AML-193 (cell line): ENCODE data around the gene IDI2.

Experiments
- DNase-seq, 2 experiments: peaks; one replicate each; lab custom pipeline; 2025; lab: John Stamatoyannopoulos, UW

The IDI2 gene

DNA sequence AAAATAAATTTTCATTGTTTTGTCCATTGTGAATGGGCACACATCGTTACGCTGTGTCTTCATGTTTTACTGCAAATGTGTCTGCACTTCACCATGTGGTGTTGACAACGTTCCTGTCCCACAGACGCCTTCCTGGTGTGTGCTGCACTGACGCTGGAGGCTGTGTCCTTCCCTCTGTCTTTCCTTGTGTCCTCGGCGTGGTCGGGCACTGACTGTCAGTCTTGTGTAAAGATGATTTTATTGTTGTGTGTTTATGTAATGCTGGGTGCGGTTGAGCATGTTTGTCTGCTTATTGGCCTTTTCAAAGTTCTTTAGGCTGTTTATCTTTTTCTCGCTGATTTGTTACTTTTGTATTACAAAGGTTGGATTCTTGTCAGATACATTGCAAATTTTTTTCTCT lies 18.1 kb downstream of the IDI2 start:
- no peak for DNase-seq

DNA sequence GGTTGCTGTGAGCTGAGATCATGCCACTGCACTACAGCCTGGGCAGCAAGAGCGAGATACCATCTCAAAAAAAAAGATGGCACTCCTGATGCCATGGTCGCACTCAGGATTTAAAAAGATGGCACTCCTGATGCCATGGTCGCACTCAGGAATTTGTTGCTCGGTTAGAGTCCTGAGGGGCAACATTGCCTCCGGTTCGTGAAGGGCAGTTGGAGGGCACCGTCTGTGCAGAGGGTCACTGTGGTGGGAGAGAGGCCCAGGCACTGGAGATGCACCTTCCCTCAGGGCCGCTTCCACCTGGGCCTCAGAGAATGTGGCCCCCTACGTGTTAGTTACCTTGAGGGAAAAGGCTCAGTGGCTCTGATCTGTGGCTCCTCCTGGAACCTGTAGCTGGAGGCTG lies 19.1 kb downstream of the IDI2 start:
- no peak for DNase-seq

DNA sequence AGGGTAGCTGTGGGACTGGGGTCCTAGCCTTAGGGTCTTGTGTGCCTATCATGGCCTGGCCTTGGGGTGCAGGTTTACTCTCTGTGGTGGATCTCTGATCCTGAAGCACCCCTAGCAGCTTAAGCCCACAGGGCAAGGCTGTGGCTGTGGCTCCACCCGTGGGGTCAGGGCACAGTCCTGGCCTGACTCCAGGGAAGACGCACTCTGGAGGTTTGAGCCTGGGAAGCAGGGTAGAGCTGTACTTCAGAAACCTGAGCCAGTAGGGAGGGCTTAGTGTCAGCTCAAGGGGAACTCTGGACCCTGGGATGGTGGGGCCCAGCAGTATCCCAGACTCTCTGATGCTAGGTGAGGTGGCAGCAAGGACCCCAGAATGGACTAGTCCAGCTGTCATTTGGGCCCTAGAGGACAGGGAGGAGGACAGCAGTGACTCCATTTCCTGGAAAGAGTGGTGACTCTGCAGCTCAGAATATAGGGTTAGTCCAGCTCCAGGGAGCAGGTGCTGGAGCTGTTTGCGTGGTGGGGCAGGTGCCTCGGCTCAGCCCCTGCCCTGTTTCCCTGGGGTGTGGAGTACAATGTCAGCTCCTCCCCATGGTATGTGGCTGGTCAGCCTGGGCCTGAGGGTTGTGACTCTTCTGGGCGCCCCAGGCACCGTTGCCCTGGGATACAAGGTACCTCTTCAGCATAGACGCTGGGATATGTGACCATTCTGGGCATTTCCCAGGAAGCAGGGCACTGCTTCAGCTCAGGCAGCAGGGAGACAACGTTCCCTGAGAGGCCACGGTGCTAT lies 21.6 kb downstream of the IDI2 start:
- no peak for DNase-seq

DNA sequence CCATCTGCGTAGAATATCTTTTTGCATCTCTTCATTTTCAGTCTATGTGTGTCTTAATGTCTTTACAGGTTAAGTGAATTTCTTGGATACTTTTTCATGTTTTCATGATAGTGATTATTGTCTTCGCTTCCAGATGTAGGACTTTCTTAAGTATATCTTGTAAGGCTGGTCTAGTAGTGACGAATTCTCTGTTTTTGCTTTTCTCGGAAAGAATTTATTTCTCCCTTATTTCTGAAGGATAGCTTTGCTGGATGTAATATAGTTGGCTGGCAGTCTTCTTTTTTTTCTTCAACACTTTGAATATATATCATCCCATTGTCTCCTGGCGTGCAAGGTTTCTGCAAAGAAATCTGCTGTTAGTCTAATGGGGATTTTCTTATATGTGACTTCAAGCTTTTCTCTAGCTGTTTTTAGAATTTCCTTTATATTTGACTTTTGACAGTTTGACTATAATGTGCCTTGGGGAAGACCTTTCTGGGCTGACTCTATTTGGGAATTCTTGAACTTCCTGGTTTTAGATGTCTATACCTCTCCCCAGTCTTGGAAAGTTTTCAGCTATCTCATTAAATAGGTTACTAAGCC lies 23.1 kb downstream of the IDI2 start:
- no peak for DNase-seq

GRCh38 chr10:997266-998022 lies 28.2 kb downstream of the IDI2 start:
- DNase-seq, result no peak

DNA sequence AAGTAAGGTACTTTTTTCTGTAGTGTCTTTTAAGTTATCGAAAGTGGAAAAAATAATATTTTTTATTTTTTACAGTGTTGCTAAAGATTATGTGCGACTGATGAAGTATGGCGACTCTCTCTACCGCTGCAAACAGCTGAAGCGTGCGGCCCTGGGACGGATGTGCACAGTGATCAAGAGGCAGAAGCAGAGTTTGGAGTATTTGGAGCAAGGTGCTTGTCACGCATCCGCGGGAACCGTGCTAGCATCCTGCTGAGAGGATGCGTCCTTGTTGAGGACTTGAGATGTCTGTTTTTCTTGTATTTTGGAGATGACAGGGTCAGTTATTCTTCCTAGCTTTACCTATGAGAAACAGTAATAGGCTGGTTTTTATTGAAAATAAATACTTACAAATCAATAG lies 29.6 kb downstream of the IDI2 start:
- DNase-seq, result no peak

DNA sequence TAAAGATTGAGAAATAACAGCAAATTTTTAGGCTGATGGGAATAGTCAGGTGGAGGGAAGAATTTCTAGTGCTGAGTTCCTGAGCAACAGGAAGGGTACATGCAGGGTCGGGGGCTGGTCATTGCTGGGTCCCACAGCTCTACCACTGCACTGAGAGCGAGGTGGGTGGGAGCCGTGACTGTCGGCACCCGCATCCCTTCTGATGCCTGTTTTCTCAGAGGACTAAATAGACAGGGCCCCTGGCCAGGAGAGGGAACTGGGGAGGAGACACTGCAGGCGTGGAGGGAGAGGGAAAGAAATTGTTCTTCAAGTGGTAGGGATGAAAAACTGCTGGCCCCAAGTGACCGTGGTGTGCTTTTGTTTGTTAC lies 30.1 kb downstream of the IDI2 start:
- no peak for DNase-seq

- DNase-seq, result no peak
Measured at GRCh38 chr10:994836-995558, 30.7 kb downstream of the IDI2 start.

DNA sequence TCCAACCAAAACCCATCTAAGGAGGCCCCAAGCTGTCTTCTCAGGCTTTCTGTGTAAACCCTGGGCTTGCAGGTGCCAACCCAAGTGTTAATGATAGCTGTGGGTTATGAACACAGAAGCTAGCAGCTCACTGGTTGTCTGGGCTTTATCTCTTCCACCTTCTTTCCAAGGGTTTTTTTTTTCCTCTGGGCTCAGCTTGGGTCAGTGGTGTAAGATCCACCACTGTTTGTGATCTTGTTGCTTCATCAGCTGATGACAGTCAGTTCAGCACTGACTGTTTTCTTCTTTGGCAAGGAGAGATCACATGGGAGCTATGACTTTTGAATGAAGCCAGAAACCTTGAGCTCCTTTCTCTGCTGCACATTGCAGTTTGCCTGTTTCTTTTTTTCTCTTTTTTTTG lies 32.8 kb downstream of the IDI2 start:
- no peak for DNase-seq

DNA sequence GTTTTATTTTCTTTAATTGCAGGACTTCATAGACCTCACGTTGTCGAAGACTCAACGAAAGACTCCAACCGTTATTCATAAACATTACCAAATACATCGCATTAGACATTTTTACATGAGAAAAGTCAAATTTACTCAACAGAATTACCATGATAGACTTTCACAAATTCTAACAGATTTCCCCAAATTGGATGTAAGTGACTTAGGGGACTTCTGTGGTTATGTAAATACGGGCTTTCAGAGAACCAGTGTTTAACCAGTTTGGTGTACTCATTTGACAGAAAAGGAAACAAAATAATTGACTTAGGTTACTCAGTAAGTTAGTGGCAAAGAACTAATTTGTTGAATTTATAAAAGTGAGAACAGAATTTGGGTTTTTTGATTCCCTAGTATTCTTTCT lies 33.2 kb downstream of the IDI2 start:
- DNase-seq, result no peak

DNA sequence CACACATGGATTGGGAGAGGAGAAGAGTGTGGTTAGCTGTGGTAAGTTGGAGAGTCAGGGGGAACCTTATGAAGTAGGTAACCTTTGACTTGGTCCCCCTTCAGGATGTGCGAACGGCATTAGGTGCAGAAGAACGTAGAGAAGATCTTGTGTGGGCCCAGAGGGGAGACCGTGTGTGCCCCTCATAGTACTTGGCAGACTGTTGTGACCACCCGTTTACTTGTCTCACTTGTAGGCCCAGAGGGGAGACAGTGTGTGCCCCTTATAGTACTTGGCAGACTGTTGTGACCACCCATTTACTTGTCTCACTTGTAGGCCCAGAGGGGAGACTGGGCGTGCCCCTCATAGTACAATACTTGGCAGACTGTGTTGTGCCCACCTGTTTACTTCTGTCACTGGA lies 34.9 kb downstream of the IDI2 start:
- no peak for DNase-seq

GRCh38 chr10:988667-989545 lies 36.8 kb downstream of the IDI2 start:
- DNase-seq, result no peak

DNA sequence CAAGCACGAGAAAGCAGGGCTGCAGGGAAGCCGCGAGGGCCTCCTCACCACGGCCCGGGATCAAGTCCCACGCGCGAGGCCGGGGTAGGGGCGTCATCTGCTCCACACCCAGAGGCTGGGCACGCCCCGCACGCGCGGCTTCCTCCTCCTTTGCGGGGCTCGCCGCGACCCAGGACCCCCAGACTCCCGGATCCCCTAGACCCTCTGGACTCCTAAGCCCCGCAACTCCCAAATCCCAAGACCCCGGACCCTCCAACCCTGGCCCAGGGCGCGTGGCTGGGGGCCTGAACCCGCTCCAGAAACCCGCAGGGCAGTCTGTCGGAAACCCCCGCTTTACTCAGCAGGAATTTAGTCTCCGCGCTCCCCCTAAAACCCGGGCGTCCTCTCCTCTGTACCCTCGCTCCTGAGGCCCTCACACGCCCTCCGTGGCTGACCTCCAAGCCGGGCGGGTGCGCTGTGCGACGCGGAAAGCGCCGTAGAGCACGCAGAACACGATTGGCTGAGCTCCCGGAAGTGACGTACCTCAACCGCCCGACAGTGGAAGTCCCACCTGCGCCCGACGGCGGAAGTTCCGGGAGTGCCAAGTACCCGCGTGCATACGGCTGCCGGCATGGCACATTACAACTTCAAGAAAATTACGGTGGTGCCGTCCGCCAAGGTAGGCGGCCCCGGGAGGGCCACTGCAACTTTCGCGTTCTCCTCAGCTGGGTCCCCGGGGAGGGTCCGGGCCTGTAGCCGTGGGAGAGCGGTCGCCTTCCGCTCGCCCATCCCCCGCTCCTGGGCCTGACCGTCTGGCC lies 37.6 kb downstream of the IDI2 start, which contains the start of gene GTPBP4:
Gene GTPBP4 (plus strand): TSS at position 565 of the 797 bp plus-strand sequence. CDS start 46 bp downstream, at position 611.
- DNase-seq, result peak; percentile 89 to 94

DNA sequence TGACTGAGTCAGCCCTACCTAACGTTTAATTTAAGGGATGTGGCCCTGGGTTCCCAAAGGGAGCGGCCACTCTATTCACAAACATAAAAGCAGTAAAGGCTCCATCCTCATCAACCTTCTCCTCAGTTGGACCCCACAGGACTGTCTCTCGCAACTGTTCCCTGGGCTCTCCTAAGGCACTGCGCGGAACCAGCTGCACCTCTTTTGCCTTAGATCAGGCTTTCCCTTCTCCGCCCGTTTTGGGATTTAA lies 38.1 kb downstream of the IDI2 start:
- DNase-seq, result no peak

DNA sequence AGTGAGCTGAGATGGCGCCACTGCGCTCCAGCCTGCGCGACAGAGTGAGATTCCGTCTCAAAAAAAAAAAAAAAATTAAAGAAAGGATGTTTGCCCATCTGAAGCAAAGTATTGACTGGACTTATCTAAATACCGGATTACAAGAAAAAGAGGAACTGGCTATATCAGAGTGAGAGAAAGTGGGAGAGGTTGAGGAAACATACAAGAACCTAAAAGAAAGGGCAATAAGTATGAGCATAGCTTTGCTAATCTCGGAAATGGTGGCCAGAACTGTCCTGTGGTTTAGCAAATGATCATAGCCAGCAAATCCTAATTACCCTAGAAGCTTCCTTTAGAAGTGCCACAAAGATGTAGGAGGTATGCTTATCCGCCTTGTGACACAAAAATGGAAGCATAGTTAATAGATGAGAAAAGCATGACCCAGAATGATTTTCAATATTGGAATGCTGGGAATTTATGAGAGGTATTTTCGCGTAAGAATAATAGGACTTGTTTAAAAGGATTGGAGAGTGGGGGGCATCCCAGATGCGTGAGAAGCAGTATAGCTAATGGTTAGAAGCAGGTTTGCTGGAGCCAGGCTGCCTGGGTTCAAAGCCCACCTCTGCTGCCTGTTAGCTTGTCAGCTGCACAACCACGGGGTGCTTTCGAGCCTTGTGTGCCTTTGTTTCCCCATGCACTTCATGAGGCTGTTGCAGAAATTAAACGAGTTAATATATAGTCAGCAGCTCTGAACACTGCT lies 38.6 kb downstream of the IDI2 start:
- peak; percentile 13 to 37 for DNase-seq

DNA sequence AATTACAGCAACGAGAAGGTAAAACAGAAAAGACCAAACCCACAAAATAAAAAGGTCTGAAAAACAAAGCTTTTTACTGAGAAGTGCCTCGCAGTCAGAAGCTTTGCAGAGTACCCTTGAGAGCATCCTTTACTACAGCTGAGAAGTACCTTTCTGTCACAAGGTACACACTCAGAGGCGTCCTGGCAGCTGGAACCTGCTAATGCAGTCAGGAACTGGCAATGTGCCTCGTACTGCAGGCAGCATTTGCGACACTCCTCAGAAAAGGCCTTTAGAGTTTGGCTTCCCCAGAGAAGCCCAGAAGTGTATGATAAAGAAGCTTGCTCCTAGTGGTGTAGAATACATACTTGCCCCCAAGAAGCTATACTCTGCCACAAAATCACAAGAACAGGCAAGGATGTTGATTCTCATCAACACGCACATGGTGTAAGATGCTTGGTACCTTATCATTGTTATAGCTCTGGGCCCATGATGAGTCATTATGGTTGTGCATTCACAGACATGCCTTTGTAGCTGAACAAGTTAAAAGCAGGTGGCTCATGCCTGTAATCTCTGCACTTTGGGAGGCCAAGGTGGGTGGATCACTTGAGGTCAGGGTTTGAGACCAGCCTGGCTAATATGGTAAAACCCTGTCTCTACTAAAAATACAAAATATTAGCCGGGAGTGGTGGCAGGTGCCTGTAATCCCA lies 39.4 kb downstream of the IDI2 start:
- DNase-seq, result no peak

DNA sequence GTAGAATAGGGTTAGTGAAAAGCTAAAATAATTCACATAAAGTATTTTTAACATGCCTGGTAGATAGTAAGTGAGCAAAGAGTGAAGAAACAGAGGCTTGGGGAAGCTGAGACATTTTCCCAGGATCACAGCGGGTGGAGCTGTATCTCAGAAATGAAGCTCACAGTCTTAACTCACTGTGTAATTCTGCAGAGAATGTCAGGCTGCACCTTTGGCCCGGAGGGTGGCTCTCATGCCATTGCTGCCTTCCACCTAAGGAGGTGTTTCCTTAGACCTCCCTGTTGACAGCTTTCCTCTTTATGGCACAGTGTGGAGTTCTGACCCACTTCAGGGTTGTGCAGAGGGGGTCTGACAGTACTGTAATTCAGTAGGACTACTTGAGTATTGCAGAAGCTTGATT lies 40.3 kb downstream of the IDI2 start:
- DNase-seq, result no peak

DNA sequence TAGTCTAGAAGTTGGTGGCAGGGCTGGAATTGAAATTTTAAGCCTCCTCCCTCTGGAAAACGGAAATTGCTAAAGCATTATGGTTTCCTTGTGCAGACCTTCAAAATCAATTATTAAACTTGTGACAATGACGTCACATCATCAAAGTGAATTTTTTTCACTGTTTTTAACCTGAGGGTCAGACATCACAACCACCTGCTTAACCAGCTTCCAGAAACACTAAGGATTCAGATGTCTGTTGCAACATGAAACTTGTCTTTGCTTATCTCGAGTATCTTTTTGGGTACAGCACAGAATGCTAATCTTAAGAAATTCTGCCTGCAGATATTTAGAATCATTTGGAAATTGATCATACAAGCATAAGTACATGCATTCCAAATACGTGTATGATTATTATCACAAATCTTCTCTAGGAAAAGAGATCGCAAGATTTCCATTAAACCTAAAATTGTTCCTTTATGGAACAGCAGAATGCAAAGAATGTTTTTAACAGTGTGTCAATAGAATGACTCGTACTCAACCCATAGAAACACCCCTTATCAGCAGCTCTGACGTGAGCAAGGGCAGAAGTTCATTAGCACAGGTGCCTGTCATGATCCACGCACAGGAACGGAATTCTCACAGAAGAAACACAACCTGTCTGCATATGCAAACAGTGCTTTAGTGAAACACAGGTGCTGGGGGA lies 41.5 kb downstream of the IDI2 start:
- DNase-seq, result no peak

DNA sequence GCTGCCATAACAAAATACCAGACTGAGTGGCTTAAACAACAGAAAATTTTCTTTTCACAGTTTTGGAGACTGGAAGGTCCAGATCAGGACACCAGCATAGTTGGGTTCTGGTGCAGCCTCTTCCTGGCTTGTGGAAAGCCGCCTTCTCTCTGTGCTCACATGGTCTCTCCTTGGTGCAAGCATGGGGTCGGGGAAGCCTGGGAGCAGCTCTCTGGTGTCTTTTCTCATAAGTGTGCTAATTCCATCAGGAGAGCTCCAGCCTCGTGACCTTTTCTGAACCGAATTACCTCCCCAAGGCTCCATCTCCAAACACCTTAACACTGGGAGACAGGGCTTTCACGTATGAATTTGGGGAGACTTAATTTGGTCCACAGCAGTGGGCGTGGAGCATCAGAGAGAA lies 42.3 kb downstream of the IDI2 start:
- no peak for DNase-seq
